CD4-positive, alpha-beta T cell treated with Interleukin-4 for 1 hour (primary cell): ENCODE data around the gene ABCC1.
"Not testable (repeated sequence)": the region's sequence is repeated elsewhere in the genome, so short reads cannot be mapped to it uniquely, and the experiment has no call there.

Source experiments
- DNase-seq, 2 donors: peaks; one replicate each; pipeline ENCODE4 v3.0.0-alpha.2; 2020 to 2022

The ABCC1 gene

GRCh38 chr16:15967655-15968315 is 18.4 kb downstream of the ABCC1 start:
- no peak for DNase-seq

- peak; percentile 16 to 21 for DNase-seq
Measured at GRCh38 chr16:15970202-15970601, 20.8 kb downstream of the ABCC1 start.

- no peak for DNase-seq
Measured at GRCh38 chr16:15970743-15971439, 21.5 kb downstream of the ABCC1 start.

DNA sequence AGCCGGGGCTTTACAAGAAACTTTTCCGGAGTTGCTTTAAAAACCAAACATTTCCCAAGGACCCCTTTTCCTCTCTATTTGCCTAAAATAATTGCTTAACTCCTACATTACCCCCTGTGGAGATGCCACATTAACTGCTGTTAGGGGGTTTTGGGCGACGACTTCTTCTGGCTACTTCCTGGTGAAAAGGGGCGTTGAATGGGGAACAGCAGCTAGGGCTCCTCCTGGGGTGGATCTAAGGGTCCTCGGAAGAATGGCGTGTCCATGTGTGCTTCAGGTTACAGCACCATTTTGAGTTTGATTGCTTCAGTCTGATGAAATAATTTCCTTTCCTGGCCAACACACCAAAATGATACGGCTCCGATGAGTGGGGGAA is 22.0 kb downstream of the ABCC1 start:
- no peak for DNase-seq

GRCh38 chr16:15972046-15972868 is 22.8 kb downstream of the ABCC1 start:
- no peak for DNase-seq

DNA sequence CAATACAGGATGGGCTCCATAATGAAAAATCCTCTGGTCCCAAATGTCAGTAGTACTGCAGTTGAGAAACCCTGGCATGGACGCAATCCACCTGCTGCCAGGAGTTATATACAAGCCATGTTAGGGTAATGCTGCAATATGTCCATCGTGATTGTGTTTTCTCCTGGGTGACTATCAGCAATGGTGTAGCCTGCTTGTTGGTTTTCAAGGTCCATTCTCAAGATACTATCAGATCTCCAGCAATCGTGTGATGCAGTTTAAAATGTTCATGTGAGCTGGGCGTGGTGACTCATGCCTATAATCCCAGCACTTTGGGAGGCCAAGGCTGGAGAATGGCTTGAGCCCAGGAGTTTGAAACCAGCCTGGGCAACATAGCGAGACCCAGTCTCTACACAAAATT is 24.0 kb downstream of the ABCC1 start:
- no peak for DNase-seq

DNA sequence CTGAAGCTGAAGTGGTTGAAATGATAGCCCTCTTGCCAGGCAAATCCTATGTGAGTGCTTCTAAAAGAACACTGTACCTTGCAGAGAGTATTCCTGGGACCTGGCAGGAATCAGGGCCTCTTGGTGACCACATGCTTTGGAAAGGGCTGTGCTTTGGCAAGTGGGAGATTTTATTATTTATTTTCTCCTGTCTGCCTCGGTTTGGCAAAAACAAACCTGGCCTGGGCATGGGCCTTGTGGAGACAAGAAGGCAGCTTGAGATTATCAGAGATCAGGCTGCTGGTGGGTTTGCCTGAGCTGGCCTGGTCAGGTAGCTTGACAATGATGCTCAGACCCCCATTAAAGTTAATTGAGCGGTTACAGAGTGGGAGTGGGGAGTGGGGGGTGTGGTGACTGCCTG is 24.6 kb downstream of the ABCC1 start:
- no peak for DNase-seq

DNA sequence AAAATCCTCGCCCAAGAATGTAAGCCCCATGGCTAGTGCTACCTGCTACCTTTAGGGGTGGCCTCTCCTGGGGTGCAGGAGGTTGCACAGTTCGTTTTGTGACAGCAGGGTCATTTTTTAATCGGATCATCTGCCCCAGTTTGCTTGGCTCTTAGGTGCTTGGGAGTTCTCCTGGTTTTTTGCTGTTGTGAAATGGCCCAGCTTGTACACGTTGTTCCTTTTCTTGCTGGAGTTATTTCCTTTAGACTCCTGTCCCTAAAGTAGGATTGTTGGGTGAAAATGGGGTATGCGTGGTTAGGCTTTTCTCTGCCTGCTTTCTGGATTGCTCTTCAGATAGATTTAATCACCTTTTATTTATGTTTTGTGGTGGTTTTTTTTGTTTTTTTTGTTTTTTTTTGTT is 25.8 kb downstream of the ABCC1 start:
- no peak for DNase-seq

- no peak for DNase-seq
Measured at GRCh38 chr16:15976225-15976812, 26.9 kb downstream of the ABCC1 start.

DNA sequence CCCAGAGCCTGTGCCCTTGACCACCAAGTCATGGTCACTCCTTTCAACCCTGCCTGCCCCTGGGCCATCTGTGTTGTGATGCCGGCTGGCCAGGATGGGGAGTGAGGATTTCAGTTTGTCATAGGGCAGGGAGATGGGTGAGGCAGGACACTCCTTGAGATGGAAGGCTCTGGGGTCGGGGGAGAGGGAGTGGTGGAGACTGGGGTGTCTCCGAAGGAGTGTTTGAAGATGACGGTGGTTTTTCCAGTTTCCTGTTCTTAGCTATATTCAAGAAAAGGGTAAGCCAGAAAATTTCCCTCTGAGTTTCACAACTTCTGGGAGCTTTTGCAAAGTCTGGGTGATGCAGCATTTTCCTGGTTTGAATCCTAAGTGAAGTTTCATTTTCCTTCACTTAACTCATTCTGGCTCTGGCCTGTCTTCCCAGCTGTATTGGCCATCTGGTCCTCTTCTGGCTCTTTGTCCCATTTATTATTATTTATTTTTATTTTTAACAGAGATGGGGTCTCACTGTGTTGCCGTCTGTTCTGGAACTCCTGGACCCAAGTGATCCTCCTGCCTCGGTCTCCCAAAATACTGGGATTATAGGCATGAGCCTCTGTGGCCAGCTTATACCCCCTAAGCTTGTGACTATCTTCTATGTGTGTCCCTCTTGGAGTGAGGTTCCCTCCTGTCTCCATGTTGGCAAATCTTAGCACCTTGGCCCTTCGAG is 27.7 kb downstream of the ABCC1 start:
- DNase-seq, result no peak

DNA sequence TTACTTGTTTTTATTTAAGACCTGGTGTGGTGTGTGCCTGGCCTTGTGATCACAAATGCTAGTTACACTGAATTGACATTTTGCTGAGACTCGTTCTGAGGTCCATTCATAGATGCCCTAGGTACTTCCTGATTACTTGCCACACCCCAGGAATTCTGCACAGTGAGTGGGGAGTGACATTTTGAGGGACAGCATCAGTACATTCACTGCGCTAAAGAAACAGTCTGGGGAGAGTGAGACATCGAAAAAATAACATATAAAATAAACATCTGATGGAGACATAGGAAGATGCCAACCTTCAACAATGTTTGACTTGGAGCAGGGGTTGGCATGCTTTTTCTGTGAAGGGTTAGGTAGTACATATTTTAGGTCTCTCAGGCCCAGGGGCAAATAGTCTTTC is 30.4 kb downstream of the ABCC1 start:
- DNase-seq, result no peak

GRCh38 chr16:15980329-15980728 is 30.9 kb downstream of the ABCC1 start:
- DNase-seq, result no peak

DNA sequence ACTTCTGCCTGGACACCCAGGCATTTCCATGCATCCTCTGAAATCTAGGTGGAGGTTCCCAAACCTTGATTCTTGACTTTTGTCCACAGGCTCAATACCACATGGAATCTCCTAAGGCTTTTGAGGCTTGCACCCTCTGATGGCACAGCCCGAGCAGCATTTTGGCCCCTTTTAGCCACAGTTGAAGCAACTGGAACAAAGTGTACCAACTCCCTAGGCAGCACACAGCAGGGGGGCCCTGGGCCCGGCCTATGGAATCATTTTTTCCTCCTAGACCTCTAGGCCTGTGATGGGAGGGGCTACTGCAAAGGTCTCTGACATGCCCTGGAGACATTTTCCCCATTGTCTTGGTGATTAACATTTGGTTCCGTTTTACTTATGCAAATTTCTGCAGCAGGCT is 32.0 kb downstream of the ABCC1 start:
- DNase-seq, result no peak

DNA sequence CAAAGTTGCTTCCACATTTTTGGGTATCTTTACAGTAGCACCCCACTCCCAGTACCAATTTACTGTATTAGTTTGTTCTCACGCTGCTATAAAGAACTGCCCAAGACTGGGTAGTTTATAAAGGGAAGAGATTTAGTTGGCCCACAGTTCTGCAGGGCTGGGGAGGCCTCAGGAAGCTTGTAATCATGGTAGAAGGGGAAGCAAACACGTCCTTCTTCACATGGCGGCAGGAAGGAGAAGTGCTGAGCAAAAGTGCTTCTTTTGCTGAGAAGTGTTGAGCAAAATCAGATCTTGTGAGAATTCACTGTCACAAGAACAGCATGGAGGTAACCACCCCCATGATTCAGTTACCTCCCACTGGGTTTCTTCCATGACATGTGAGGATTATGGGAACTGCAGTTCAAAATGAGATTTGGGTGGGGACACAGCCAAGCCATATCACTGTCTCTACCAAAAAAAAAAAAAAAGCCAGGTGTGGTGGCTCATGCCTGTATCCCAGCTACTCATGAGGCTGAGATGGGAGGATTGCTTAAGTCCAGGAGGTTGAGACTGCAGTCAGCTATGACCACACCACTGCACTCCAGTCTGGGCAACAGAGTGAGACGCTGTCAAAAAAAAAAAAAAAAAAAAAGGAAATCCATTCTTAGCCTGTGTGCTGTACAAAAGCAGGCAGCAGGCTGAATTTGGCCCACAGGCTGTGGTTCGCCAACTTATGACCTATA is 32.9 kb downstream of the ABCC1 start:
- not testable (repeated sequence) for DNase-seq

DNA sequence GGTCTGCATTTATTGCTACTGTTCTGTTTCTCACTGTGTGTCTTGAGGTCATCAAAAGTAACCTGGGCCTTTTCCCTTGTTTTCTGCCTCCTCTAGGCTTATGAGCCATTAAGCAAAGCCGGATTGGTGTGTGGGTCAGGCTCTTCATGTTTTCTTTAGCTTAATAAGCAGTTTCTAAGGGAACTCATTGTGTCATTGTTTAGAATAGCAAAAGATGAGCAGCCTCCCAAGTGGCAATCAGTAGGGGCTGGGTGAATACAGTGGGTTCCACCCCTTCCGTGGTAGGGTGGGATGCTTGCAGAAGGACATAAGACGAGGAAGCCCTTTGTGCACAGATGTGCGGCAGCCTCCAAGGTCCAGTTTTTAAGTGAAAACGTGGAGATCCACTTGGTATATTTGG is 34.5 kb downstream of the ABCC1 start:
- DNase-seq, result no peak

DNA sequence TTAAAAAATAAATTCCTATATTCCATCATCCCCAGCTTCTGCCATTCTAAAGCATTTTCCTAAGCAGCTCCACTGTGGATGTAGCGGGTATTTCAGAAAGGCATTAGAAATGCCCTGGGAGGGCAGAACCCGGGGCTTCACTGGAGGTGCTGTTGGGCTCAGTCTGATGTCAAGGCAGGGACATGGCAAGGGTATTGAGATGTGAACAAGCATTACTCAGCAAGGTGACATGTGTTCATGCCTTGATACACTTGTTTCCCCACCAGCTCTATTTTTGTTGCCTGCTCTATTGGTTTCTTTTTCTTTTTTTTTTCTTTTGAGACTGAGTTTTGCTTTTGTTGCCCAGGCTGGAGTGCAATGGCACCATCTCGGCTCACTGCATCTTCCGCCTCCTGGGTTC is 35.7 kb downstream of the ABCC1 start:
- DNase-seq, result no peak

- no peak for DNase-seq
Measured at GRCh38 chr16:15986261-15986660, 36.8 kb downstream of the ABCC1 start.

DNA sequence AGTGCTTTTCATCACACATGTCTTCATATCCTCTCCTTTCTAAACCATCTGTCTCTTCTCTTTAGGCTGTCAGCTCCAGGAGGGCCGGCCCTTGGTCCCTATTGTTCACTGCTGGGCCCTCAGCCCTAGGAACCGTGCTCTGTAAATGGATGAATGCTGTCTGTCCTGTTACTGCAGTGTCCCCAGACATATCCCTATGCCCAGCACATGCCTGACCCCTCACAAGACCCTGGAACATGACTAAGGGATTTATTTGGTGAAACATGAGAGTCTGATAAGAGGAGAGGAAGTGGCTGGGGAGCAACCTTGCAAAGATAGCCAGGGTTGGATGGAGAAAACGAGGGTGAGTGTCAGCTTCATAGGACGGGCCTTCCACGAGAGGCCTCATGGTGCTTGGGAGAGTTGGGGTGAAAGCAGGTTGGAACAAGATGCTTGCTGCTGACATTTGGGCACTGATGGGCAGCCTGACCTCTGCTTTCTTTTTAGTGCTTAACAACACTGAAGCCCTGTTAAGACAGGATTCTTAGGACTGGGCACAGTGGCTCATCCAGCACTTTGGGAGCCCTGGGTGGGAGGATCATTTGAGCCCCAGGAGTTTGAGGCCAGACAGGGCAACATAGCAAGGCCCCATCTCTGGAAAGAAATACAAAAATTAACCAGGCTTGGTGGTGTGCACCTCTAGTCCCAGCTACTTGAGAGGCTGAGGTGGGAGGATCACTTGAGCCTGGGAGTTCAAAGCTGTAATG is 39.0 kb downstream of the ABCC1 start:
- DNase-seq, result no peak

DNA sequence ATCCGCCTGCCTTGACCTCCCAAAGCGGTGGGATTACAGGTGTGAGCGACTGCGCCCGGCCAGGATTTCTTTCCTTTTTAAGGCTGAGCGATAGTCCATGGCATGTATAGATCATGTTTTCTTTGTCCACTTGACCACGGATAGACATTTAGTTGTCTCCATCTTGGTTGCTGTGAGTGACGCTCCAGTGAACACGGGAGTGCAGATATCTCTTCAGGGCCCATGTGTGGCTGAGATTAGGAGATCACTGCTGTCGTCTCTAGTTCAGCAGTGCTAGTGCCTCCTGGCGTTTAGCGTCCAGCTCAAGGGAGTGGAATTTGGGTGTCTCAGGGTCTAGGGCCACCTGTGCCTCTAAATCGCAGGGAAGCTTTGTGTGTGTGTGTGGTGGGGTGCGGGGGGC is 41.5 kb downstream of the ABCC1 start:
- DNase-seq, result no peak

DNA sequence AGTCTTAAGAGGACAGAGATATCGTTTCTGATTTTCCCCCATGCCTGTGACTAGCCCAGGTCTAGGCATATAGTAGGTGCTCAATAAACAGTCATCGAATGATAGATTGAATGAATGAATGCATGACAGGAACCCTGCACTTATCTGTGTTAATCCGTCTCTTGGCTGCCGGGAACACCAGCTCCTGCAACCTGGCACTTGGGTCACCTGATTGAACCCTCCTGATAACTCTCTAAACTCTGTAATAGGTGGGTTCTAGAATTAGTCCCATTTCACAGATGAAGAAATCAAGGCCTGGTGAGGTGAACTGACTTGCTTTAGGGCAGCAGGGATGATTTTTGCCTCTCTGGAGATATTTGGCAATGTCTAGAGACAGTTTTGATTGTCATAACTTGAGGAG is 43.7 kb downstream of the ABCC1 start:
- no peak for DNase-seq

GRCh38 chr16:15993541-15993940 is 44.1 kb downstream of the ABCC1 start:
- DNase-seq, result no peak
